ENCODE data around the gene PAQR7. TPM values are rescaled to one million over a fixed set of nuclear protein-coding genes. Genes with fewer than 3 reads are reported as not detected.
"Not testable (repeated sequence)": the region's sequence is repeated elsewhere in the genome, so short reads cannot be mapped to it uniquely, and the experiment has no call there.

Gene PAQR7
- total RNA-seq, 1 experiment from 2014 or later: 3.2 TPM

DNA sequence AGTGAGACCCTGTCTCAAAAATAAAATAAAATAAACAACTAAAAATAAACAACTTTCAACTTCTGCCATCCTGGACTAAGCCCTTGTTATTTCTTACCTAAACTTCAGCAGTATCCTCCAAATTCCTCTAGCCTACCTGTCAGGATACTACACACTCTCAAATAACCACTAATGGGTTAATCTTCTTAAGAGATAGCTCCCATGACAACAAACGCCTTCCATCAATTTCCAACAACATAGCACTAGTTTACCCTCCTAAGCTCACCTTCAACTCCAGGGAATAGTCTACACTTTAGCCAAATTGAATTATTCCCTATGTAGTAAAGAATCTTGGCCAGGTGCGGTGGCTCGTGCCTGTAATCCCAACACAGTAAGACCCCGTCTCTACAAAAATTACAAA lies 27.6 kb downstream of the PAQR7 start:
- no peak for DNase-seq (ENCODE audit: low read depth)

DNA sequence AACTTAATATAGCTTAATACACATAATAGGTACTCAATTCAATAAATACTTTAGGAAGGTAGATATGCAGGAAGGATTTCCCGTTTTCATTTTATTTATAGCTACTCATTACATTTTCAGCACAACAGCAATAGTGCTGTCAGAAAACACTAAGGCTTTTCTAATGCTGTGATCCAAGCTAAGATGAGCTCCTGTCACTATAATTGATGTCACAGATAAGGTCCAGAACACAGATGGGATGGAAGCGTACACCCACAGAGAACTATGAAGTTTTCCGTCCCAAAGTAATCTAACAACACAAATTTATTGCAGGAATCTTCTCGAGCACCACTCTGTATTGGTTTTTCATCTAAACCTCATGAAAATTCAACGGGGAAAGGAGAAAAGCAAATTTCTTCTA lies 29.8 kb downstream of the PAQR7 start:
- DNase-seq (ENCODE audit: low read depth): no peak

DNA sequence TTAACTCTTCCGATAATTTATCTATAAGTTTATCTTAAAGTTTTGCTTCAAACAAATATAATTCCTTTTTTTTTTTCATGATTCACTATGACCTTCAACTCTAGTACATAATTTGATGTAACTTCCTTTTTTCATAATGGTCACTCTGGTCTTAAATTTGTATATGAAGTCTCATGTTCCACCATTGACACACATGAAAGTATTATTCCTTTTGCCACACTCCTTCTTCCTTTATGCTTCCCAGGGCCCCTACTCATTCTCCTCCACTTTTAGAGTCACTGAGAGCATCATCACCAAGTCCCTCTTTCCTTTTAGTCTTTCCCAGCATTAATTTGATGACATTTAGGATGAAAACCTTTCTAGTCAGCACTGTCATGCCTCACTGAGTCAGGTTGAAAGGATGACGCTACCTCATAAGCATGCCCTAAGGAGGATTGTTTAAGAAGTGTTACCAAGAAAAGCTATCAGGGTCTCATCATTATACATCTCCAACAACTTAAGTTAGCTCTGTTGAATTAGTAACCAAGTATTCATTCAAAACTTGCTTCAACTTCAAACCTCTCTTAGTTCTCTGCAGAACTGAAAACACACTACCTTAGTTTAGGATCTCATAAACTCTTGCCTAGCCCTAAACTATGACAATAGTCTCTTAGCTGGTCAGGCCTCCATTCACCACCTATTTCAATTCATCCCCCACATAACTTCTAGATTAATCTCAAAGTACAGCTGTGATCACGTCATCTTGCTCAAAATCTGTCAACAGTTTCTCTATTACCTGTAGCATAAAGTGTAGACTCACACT lies 30.8 kb downstream of the PAQR7 start:
- no peak for DNase-seq (ENCODE audit: low read depth)

DNA sequence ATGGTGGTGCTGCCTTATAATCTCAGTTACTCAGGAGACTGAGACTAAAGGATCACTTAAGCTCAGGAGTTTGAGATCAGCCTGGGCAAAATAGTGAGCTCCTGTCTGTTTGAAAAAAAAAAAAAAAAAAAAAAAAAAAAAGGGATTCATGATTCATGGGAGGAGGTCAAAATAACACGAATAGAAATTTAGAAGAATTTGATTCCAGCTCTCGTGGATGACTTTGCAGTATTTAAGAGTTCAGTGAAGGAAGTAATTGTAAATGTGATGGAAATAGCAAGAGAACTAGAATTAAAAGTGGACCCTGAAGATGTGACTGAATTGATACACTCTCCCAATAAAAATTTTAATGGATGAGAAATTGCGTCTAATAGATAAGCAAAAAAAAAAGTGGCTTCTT lies 32.0 kb downstream of the PAQR7 start:
- DNase-seq (ENCODE audit: low read depth): no peak

DNA sequence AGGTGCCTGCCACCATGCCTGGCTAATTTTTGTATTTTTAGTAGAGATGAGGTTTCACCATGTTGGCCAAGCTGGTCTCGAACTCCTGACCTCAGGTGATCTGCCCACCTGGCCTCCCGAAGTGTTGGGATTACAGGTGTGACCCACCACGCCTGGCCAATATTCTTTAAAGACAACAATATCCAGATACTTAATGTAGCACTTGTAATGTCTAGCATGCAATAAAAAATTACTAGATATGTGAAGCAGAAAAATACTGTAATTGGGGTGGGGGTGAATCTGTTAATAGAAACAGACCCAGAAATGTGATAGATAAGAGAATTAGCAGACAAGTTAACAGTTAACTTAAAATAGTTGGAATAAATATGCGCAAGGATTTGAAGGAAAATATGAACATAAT lies 35.7 kb downstream of the PAQR7 start:
- not testable (repeated sequence) for DNase-seq (ENCODE audit: low read depth)

DNA sequence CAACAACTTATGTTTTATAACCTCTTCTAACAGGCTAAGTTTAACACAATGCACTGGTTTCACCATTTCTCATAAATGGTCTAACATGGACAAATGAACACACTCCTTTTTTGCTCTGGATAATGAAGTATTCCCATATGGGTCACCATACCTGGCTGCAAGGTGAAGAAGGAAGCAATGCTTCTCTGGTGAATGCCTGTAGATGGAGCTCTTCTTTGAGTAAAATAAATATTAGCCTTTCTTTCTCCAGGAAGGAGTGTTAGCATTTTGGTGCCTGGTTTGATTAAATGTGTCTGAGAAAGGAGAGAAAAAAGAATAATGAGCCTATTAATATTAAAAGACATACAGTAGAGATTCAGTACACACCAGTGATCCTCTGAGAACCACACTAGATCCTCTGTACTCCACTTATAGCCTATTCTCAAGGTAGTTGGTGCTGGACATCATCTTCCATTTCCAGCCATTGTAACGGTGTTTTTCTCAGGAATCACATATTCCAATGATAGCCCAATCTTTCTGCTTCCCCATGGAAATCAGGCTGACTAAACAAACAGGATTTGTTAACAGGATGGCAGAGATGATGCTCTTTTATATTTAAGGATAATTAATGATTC lies 38.1 kb downstream of the PAQR7 start:
- no peak for DNase-seq (ENCODE audit: low read depth)

DNA sequence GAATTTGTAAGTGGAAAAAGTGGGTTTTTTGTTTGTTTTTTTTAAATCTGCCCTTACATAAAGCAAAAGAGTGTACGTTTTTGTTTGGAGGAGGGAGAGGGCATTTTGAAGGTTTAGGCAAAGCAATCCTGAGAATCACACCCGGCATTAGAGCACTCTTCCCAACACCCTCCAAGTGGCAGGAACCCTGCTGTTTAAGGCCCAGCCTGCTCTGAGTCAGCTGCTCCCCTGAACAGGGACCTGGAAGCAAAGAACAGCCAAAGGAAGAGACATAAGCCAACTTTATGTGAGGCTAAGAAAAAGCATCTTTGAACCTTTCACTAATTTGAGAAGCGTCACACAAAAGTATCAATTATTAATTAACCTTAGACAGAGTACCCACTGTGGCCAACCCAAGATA lies 38.8 kb downstream of the PAQR7 start:
- DNase-seq (ENCODE audit: low read depth): no peak

DNA sequence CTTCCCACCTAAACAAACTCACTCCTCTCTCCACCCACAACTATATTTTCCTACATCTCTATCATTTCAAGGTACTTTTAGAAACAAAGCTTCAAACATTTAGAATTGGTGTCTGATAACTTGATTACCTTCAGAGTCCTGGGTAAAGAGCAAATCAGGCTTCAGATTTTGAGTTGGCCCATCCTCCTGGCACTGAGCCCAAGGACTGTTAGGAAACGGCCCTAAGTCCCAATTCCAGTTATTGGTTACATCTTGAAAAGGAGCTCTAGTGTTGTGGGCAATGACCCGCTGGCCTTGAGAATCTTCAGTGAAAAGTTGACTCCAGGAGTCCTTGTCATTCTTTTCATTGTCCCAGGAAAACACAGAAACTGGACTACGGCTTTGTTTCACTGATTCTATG lies 40.6 kb downstream of the PAQR7 start:
- no peak for DNase-seq (ENCODE audit: low read depth)

DNA sequence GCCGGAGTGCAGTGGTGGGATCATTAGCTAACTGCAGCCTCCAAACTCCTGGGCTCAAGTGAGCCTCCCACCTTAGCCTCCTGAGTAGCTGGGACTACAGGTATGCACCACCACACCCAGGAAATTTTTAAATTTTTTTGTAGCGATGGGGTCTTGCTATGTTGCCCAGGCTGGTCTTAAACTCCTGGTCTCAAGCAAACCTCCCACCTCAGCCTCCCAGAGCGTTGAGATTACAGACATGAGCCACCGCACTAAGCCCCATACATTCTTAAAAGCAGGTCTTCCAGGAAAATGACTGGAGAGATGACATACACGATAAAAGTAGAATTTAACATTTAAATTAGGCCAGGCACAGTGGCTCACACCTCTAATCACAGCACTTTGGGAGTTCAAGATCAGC lies 42.4 kb downstream of the PAQR7 start:
- no peak for DNase-seq (ENCODE audit: low read depth)

DNA sequence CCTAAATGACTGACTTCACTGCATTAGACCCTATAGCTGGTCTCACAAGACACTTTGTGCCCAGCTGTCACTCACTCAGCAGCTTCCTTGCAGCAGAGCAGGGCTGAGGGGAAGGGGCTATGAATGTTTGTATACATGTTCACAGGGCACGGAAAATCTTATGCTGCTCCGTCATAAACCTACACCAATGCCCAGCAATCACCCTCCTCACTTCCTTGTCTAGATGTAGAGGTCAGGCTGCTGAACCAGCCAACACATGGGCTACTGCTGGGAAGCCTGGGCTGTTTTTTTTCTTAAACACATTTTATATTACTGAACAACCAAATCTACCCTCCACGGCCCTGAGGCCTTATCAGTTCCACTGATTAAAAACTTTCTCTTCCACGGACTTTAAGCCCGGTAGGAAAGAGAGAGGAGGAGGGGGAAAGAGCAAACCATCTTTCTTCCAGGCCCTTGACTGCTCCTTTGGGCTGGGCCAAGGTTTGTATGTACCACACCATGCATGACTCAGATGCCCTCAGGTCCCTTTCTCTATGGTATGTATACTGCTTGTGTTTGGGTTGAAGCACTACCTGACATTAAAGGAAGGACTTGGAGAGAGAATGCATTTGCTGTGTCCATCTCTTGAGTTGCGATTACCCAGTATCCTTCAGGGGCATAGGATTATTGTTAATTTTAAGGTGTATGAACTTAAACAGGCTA lies 43.0 kb downstream of the PAQR7 start:
- DNase-seq (ENCODE audit: low read depth): peak; percentile 50

DNA sequence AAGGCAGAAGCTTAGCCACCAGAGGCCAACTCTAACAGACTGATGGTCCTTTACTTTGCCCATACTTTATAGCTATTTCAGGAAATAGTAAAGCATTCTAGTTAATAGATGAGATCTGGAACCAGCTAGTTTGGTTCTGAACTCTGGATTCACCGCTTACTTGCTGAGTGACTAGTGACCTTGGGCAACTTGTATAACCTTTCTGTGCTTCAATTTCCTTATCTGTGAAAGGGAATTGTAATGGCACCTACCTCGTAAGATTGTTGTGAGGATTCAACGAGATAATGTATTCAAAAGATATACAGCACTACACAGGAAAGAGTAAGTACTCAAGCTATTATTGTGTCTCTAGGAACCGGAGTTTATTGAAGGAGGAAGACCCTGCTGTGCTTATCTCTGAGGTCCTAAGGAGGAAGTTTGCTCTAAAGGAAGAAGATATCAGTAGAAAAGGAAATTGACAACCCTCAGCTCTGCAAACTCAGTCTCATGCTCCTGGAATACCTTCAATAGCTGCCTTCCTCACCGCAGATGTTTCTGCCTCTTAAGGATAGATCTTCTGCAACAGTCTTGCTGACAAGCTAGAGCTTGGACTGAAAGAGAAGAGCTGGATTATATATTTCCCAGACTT lies 43.8 kb downstream of the PAQR7 start:
- no peak for DNase-seq (ENCODE audit: low read depth)

DNA sequence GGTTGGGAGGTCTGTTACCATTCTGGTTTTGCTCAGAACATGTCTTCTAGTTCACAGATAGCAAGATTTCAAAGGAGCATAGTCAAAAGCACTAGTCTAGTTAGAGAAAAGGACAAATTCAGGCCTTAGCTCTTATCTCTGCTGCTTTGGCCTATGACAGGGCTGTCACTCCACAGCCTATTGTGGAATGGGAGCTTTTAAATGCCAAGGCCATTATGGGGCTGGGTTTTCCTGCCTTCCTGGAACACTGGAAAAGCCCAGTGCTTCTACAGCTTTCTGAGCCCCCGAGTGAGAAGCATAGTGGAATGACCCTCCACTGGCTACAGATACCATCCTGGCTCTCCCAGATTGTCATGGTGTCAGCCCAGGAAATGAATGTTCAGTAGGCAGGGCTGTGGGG lies 46.5 kb downstream of the PAQR7 start:
- no peak for DNase-seq (ENCODE audit: low read depth)

DNA sequence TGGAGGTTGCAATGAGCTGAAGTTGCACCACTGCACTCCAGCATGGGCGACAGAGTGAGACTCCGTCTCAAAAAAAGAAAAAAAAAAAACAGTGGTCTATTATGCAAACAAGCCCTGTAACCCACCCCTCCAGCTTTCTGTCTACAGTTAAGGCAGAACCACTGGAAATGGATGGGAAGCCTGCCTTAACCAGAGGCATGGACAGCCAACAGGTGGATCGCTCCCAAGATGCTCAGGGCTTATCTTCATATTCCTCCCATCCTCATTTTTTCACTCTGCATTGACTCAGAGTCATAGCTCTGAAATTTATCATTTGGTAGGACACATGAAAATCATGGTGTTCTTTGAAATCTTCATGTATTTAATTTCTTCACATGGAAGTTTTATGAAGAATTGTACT lies 47.0 kb downstream of the PAQR7 start:
- no peak for DNase-seq (ENCODE audit: low read depth)

DNA sequence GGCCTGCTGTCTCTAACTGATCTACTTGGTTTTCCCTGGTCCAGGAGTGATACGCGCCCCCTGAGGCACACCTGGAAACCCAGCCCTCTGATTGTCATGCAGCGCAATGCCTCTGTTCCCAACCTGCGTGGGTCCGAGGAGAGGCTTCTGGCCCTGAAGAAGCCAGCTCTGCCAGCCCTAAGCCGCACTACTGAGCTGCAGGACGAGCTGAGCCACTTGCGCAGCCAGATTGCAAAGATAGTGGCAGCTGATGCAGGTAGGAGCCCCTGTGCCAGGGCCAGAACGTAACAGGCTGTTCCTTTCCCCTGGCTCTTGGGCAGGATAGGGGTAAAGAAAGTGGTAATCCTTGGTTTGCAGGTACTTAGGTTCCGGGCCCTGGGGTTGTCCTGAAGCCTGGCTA lies 48.9 kb downstream of the PAQR7 start:
- no peak for DNase-seq (ENCODE audit: low read depth)

DNA sequence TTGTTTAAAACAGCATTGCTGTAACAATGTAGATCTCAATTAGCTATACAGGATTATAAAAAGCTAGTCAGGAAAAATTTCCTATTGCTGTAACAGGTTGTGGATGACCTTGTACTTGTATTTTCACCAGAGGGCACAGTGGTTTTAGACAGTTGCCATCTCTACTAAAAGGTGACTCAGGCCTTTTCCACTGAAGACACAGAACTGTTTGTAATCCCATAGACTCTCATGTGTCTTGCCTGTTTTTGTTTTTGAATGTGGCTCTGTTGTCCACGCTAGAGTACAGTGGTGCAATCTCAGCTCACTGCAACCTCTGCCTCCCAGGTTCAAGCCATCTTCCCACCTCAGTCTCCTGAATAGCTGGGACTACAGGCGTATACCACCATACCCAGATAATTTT lies 49.9 kb downstream of the PAQR7 start:
- DNase-seq (ENCODE audit: low read depth): peak; percentile 31

DNA sequence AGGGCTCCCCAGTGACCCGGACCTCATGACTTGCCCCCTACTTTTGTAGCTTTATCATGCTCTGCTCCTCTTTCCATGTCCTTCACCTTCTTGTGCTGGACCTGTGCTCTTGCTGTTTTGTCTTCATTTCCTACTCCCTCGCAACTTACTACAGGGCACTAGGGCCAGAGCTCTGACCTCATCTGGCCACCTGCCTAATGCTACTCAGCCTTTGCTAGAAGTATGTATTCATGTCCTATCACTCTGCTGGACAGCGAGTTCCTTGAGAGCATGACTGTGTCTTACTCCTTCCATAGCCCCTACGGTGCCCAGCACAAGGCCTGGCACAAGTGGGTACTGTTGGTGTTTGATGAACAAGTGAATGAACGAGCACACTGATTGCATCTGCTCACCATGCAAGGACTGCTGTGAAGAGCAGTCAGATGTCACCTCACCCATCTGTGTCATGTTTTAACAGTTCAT lies 53.8 kb downstream of the PAQR7 start:
- DNase-seq (ENCODE audit: low read depth): peak; percentile 28

DNA sequence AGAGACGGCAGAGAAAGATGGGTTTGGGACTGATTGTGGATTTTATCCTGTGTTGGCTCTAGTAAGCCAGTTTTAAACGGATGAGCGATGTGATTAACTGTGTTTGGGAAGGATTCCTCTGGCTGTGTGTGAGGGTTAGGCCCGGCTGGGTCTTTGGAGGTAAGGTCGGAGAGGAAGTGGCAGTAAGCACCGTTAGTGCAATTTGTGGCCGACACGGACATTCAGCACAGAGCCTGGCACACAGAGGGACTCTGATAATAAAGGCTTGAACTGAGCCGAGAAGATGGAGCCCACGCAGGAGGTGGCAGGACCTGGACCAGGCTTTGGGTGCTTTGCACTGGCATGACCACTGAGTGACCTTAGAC lies 54.4 kb downstream of the PAQR7 start:
- DNase-seq (ENCODE audit: low read depth): no peak

DNA sequence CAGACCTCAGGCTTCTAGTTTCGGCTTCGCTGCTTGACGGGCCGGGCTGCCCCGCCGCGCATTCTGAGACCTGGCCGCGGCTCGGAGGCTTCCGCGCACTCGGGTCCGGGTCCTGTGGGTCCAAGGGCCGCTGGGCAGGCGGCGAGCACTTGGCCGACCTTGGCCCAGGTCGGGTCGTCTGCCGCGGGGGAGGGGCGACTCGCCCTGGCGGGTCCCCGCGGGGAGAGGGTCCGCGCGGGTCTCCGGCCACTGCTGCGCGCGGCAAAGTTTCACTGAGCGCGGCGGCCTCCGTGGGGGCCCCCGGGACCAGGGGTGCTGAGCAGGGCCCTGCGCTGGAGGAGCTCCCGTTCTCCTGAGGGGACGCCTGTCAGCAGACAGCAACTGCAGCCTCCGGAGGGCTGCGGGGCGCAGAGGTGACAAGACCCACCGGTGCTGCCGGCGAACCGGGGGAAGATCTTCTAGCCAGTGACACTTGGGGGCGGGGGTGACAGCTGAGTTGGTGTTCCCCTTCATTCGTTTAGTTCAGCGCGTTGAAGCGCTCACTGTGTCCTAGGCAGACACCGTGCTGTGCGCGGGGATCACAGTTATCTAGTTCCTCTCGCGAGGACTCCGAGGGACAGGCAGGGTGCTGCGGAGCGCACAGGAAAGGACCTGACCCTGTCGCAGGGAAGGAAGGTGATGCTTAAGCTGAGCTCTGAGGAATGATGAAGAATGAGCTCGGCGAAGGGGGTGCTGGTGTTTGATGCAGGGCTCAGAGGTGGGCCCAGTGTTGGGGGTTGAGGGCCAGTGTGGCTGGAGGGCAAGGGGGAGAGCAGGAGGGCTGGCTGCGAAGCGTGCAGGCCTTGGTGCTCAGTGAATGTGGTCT lies 55.0 kb downstream of the PAQR7 start:
- DNase-seq (ENCODE audit: low read depth): peak; percentile 72

DNA sequence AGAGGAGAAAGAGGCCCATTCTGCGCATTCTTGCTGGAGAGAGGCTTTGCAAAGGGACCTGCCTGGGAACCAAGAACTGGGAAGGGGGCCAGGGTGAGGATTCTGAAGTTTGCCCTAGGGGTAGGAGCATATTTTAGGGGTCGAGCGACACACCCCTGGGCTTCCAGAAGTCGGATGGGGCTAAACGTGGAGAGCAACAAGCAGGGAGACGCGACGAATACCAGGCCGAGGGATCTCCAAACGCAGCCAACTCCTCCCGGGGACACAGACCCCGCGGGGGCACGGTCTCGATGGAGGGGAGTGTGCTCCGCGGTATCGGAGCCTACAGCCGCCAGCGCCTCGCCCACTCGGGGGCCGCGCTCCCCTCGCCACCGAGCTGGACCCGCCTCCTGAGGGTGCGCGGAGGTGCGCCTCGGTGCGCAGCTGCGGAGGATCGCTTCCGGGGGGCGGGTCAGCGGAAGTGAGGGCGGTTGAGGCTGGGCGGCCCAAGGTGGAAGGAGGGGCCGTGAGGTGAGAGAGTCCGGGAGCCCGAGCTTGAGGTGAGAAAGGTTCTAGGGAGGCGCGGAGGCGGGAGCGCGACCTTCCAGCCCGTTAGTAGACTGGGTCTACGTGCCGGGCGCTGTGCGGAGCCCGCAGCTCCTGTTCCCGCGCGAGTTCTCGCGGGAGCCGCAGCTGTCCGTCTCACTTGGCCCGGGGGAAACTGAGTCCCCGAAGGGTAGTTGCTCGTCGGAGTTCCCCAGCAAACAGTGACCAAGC lies 55.8 kb downstream of the PAQR7 start, which contains the start of gene MTFR1L:
Gene MTFR1L (plus strand): TSS at position 464 of the 756 bp plus-strand sequence. CDS start 3,151 bp downstream, outside the sequence.
- DNase-seq (ENCODE audit: low read depth): peak; percentile 75

DNA sequence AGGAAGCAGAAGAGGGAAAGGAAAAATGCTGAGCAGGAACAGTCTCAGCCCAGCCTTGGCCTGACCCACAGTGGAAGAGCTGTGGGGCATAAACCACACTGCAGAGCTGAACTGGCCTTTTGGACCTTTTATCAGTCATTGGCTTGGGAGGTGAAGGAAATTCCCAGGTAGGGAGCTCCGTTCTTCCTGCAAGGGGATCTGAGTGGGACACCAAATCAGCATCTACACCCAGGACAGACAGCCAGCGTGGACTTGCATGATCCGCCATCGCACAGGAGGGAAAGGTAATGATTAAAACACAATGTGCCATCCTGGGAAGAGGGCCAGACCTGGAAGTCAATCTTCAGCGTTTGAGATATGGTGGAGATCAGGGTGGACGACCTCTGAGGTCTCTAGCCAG lies 56.9 kb downstream of the PAQR7 start:
- DNase-seq (ENCODE audit: low read depth): no peak
